ENCODE data around the gene ZNF496. TPM values are rescaled to one million over a fixed set of nuclear protein-coding genes. Genes with fewer than 3 reads are reported as not detected.
"Not testable (repeated sequence)": the region's sequence is repeated elsewhere in the genome, so short reads cannot be mapped to it uniquely, and the experiment has no call there.

The ZNF496 gene
- total RNA-seq, 4 donors from 2014 or later: 24.1 to 51.7 (median 41.0) TPM

- intact Hi-C loops (cut with DNase I; ENCODE audit: low total_unique reads): no loop called here
- DNase-seq: no peak
- H3K27ac ChIP-seq: no peak overlapping the region
- no peaks in the 10 kb centered on the region for H3K36me3 ChIP-seq
- no peaks in the 10 kb centered on the region for H3K9me3 ChIP-seq
- H3K27me3 ChIP-seq: no peaks in the 10 kb centered on the region
- no peaks in the 10 kb centered on the region for H3K4me1 ChIP-seq
- H3K4me3 ChIP-seq: no peak overlapping the region
- TF ChIP-seq POLR2A (IDR thresholded peaks at IDR 0.05) (no peak), CTCF (IDR thresholded peaks at IDR 0.05) (no peak)
These were observed 40.5 kb downstream of the ZNF496 start for GRCh38 chr1:247291161-247291560.

DNA sequence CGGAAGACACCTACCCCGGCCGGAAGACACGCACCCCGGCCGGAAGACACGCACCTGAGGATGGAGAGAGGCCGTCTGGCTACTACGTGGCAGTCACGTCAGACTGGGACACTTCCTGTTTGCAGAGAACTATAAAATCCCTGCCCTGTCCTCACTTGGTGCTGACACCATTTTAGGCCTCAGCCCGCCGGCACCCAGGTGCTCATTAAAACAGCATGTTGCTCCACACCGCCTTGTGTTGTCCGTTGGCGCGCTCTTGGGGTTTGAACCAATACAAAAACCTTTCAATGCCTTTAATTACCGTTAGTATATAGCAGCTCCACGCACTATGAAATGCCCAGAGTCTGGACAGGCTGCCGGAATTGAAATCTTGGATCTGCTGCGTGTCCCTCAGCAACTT is 41.1 kb downstream of the ZNF496 start:
- Histone ChIP-seq H3K27me3 (no peaks in the 10 kb centered on the region), H3K4me1 (no peaks in the 10 kb centered on the region), H3K36me3 (no peaks in the 10 kb centered on the region), H3K4me3 (no peak overlapping the region), H3K9me3 (no peaks in the 10 kb centered on the region), H3K27ac (no peak overlapping the region)
- no peak for DNase-seq
- intact Hi-C loops (cut with DNase I; ENCODE audit: low total_unique reads): no loop called here
- TF ChIP-seq CTCF (IDR thresholded peaks at IDR 0.05): no peak
- no peak for TF ChIP-seq POLR2A (IDR thresholded peaks at IDR 0.05)

DNA sequence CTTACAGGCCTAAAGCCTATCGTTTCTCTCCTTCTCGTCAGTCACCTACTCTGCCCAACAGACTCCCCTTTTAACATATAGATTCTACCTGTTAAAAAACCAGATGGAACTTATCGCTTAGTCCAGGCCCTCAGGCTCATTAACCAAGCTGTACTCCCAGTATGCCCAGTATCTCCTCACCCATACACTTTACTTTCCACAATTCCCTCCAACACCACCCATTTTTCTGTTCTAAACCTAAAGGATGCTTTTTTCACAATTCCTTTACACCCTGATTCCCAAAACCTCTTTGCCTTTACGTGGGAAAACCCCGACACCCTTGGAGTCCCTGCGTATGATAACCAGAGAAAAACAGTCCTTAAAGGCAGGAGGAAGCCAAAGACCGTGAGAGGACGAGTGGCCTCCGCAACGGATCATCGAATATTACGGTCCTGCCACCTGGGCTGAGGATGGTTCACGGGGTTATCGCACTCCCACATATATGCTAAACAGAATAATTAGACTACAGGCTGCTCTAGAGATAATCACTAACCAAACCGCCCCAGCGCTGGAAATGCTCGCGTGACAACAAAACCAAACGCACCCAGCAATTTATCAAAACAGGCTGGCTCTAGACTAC is 42.3 kb downstream of the ZNF496 start:
- H3K27ac ChIP-seq; H3K36me3 ChIP-seq; H3K4me3 ChIP-seq; H3K4me1 ChIP-seq; DNase-seq; H3K9me3 ChIP-seq; intact Hi-C loops (cut with DNase I; ENCODE audit: low total_unique reads); H3K27me3 ChIP-seq: not testable (repeated sequence)

- no peaks in the 10 kb centered on the region for H3K4me1 ChIP-seq
- no peak overlapping the region for H3K27ac ChIP-seq
- DNase-seq: no peak
- H3K4me3 ChIP-seq: no peak overlapping the region
- intact Hi-C loops (cut with DNase I; ENCODE audit: low total_unique reads): no loop called here
- no peaks in the 10 kb centered on the region for H3K36me3 ChIP-seq
- TF ChIP-seq CTCF (IDR thresholded peaks at IDR 0.05) (no peak), POLR2A (IDR thresholded peaks at IDR 0.05) (no peak)
- H3K27me3 ChIP-seq: no peaks in the 10 kb centered on the region
- no peaks in the 10 kb centered on the region for H3K9me3 ChIP-seq
These were observed 43.3 kb downstream of the ZNF496 start for GRCh38 chr1:247288341-247288740.

GRCh38 chr1:247287460-247287859 is 44.2 kb downstream of the ZNF496 start:
- no peaks in the 10 kb centered on the region for H3K27me3 ChIP-seq
- DNase-seq: no peak
- intact Hi-C loops (cut with DNase I; ENCODE audit: low total_unique reads): no loop called here
- no peak for TF ChIP-seq CTCF (IDR thresholded peaks at IDR 0.05)
- TF ChIP-seq POLR2A (IDR thresholded peaks at IDR 0.05): no peak
- no peaks in the 10 kb centered on the region for H3K9me3 ChIP-seq
- no peak overlapping the region for H3K27ac ChIP-seq
- H3K4me3 ChIP-seq: no peak overlapping the region
- H3K4me1 ChIP-seq: no peaks in the 10 kb centered on the region
- H3K36me3 ChIP-seq: no peaks in the 10 kb centered on the region
